Measurements from ENCODE around the gene NR2C1.

- TF ChIP-seq EZH2 (IDR thresholded peaks at IDR 0.05; ENCODE audit: borderline replicate concordance, low read depth, low read length, poor library complexity, severe bottlenecking) (no peak), CTCF (conservative IDR thresholded peaks at IDR 0.05; ENCODE audit: low read depth, low read length) (no peak)
These were observed 70.7 kb downstream of the NR2C1 start for GRCh38 chr12:95002754-95003153.
